BE2C (cell line): Measurements from ENCODE around the gene ITGB2.
A peak's percentile ranks its signal among the peaks of the same experiment; 100 is the strongest.

Experiments used
- DNase-seq: peaks from one replicate; pipeline ENCODE4 v3.0.0-alpha.2; 2020
- H3K27me3 ChIP-seq: fragments of 250-450 bp; sonication (Bioruptor Pico); 2 replicates; pipeline ENCODE4 v1.5.1; 2020; ENCODE audit warnings: mild to moderate bottlenecking
- H3K36me3 ChIP-seq: fragments of 250-450 bp; sonication (Bioruptor Pico); 2 replicates; pipeline ENCODE4 v1.5.1; 2020; ENCODE audit warnings: mild to moderate bottlenecking
- H3K4me1 ChIP-seq: fragments of 250-450 bp; sonication (Bioruptor Pico); 2 replicates; pipeline ENCODE4 v1.5.1; 2020
- H3K4me3 ChIP-seq: 2 replicates; pipeline ENCODE4 v1.5.1; 2011; ENCODE audit warnings: low read depth, low read length
- H3K9me3 ChIP-seq: fragments of 250-450 bp; sonication (Bioruptor Pico); 2 replicates; pipeline ENCODE4 v1.5.1; 2020
- TF ChIP-seq, protein P1 (sequence below): IDR thresholded peaks from 2 replicates; pipeline ENCODE4 v1.5.1; 2012; ENCODE audit warnings: mild to moderate bottlenecking, low read depth, low read length

The ITGB2 gene

DNA sequence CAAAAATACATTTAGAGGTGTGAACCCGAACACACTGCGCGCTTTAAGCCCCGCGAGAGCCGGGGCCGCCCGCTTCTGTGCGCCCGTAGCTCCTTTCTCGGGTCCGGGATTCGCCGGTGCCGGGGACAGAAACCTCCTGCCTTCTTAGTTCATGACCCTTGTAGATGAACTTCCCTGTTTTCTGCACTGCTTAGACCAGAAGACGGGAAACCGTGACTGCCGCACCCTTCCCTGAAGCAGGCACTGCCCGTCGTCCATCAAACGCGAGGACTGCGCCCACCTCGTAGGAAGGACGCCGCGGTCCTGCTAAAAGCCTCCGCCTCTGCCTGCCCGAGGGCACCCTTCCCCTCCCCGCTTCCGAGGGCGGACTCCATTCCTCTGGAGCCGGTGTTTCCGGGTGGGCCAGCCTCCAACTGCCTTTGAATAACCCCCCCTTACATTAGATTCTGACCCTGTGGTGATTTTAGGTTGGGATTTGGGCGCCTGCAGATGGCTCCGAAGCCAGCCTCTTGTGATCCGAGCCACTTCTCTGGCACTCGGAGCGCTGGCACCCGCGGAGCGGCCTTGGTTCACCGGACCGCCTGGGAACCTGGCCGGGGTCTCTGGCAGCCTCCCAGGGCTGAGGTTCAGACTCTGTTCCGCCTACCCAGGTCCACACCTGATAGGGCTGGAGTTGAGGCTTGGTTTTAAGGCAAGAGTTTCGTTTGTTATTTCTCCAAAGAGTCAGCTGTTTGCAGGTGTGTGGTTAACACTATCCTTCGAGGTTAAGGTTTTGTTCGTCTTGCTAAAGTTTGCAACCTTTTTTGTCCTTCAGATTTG is 46.0 kb downstream of the ITGB2 start:
- Histone ChIP-seq H3K4me1 (no peaks in the 10 kb centered on the region), H3K4me3 (peak overlapping the region; percentile 62), H3K36me3 (no peaks in the 10 kb centered on the region), H3K27me3 (peaks cover 52% of the 10 kb centered on the region), H3K9me3 (no peaks in the 10 kb centered on the region)
- no peak for DNase-seq
- TF ChIP-seq, protein P1, sequence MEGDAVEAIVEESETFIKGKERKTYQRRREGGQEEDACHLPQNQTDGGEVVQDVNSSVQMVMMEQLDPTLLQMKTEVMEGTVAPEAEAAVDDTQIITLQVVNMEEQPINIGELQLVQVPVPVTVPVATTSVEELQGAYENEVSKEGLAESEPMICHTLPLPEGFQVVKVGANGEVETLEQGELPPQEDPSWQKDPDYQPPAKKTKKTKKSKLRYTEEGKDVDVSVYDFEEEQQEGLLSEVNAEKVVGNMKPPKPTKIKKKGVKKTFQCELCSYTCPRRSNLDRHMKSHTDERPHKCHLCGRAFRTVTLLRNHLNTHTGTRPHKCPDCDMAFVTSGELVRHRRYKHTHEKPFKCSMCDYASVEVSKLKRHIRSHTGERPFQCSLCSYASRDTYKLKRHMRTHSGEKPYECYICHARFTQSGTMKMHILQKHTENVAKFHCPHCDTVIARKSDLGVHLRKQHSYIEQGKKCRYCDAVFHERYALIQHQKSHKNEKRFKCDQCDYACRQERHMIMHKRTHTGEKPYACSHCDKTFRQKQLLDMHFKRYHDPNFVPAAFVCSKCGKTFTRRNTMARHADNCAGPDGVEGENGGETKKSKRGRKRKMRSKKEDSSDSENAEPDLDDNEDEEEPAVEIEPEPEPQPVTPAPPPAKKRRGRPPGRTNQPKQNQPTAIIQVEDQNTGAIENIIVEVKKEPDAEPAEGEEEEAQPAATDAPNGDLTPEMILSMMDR: no peak

DNA sequence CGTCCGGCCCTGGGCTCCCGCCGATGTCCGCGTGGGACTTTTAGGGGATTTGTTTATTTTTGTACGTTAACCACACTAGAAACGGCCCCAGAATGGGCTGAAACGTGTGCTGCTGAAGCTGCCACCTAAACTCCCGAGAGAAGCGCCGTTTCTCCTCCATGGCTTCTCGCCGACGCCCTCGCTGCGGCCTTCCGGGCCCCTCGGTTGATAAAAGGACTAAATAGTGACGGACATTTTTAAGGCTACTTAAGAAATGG is 46.5 kb downstream of the ITGB2 start:
- no peak for DNase-seq
- Histone ChIP-seq H3K4me1 (no peaks in the 10 kb centered on the region), H3K27me3 (peaks cover 46% of the 10 kb centered on the region), H3K9me3 (no peaks in the 10 kb centered on the region), H3K4me3 (peak overlapping the region; percentile 62), H3K36me3 (no peaks in the 10 kb centered on the region)
- TF ChIP-seq, protein P1: no peak

DNA sequence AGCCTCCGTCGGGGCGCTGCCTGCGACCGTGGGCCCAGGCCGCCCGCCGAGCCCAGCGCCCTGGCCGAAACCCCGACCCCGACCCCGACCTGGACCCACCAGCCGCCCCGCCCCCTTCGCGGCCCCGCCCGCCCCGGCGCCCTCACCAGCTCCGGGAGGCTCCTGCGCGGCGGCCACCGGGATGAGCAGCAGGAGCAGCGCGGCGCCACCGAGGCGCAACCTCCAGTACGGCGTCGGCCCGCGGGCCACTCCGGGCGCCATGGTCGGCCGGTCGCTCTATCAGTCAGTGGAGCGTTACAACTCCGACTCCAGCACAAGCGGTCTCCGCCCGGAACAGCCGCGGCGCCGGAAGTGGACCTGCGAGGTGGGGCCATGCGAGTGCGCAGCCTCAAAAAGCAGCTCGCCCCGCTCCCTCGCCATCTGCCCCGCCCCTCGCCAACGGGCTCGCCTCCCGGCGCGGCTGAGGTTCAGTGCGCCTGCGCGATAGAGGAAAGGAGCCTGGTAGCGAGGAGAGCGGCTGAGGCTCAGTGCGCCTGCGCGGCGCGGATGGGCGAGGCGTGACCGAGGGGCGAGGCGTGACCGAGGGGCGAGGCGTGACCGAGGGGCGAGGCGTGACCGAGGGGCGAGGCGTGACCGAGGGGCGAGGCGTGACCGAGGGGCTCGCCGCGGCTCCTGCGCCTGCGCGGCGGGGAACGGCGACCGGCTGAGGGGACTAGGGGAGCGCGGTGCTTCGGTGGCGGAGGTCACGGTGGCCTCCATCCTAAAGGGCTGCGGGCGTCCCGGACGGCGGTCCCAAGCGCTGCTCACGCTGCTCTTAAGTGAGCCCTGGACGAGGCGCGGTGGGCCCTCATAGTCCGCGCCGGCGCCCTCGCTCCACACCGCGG is 47.1 kb downstream of the ITGB2 start, which contains the start of gene PTTG1IP:
TSS of gene PTTG1IP (minus strand) at position 335 of the 884 bp plus-strand sequence. CDS start at position 261, 74 bp downstream.
- TF ChIP-seq, protein P1: no peak
- H3K9me3 ChIP-seq: no peaks in the 10 kb centered on the region
- no peaks in the 10 kb centered on the region for H3K4me1 ChIP-seq
- peak within 1 kb of the TSS; percentile 89 for H3K4me3 ChIP-seq
- peak; percentile 100 for DNase-seq
- peaks cover 43% of the 10 kb centered on the region for H3K27me3 ChIP-seq
- H3K36me3 ChIP-seq: no peaks in the 10 kb centered on the region

DNA sequence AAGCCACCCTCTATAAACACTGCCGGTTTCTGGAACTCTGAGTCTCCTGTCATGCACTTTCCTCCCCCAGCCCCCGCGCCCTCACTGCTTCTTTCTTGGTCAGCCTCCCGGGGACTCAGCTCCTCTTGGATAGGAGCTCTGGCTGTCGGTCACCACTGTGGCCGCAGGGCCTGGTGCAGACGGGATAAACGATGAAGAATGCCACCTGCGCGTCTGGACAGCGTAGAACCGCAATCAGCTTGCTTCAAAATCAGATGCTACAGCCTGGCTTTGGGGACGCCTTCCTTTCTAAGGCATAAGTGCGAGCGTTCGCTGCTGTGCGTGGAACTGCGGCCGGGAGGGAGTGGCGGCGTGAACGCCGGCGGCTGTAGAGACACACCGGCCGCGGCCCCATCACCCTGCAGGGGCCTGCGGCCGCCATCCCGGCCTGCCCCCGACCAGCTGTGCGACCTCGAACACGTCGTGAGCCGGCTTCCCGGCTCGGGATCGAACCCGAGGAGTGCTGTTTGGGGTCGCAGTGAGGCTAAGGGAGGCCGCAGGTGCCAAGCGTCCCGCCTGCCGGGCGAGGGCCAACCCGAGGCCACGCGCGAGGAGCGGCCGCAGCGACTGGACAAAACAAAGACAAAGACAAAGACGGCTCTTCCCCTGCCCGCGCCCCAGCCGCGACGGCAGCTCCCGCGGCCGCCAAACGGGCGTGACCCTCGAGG is 47.9 kb downstream of the ITGB2 start:
- Histone ChIP-seq H3K27me3 (peaks cover 35% of the 10 kb centered on the region), H3K9me3 (no peaks in the 10 kb centered on the region), H3K36me3 (no peaks in the 10 kb centered on the region), H3K4me1 (no peaks in the 10 kb centered on the region), H3K4me3 (peak overlapping the region; percentile 89)
- TF ChIP-seq, protein P1: no peak
- no peak for DNase-seq

DNA sequence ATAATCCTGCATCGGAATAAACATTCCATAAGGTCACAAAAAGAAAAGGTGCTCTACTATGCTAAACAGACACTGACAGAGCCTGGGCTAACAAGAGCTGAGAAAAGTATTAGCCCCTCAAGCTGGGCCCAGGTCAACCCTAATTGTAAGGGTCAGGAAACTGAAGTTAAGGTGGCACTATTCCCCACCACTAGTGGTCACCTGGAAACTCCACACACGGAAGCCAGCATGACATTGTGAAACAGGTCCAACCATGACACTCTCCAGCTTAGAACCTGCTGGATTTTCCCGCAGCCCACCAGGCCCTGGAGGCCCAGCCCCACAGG is 48.4 kb downstream of the ITGB2 start:
- TF ChIP-seq, protein P1: peak; percentile 8; the same call in 1 of the 2 replicates
- H3K36me3 ChIP-seq: peaks cover 3% of the 10 kb centered on the region; the same call in 1 of the 2 replicates
- no peak for DNase-seq
- H3K27me3 ChIP-seq: peaks cover 30% of the 10 kb centered on the region
- H3K4me1 ChIP-seq: peaks cover 2% of the 10 kb centered on the region; the same call in 1 of the 2 replicates
- no peaks in the 10 kb centered on the region for H3K9me3 ChIP-seq
- peak overlapping the region; percentile 89 for H3K4me3 ChIP-seq
